ENCODE data around the gene ZMIZ1. TPM values are rescaled to one million over a fixed set of nuclear protein-coding genes. Genes with fewer than 3 reads are reported as not detected.

Gene ZMIZ1
- total RNA-seq, 4 donors from 2014 or later = 58.1 to 87.4 (median 74.2) TPM

GRCh38 chr10:79159141-79159651 lies 90.4 kb downstream of the ZMIZ1 start:
- 47 to 68% methylated on average over 16 to 18 of the region's 18 CpGs for WGBS, 2 donors
- DNase-seq (ENCODE audit: low spot score in 2 of 2) = no peak
- intact Hi-C loops (cut with DNase I; ENCODE audit: low total_unique reads) = no loop called here
- H3K4me3 ChIP-seq (ENCODE audit: low read depth, poor library complexity, severe bottlenecking) = no peak overlapping the region
- TF ChIP-seq CTCF (IDR thresholded peaks at IDR 0.05) = no peak
- no peak for TF ChIP-seq POLR2A (IDR thresholded peaks at IDR 0.05)

- WGBS, 2 donors = 49 to 51% methylated on average over 15 of the region's 15 CpGs
- intact Hi-C loops (cut with DNase I; ENCODE audit: low total_unique reads) = no loop called here
- no peak for DNase-seq (ENCODE audit: low spot score in 2 of 2)
- no peak overlapping the region for H3K4me3 ChIP-seq (ENCODE audit: low read depth, poor library complexity, severe bottlenecking)
- TF ChIP-seq POLR2A (IDR thresholded peaks at IDR 0.05) (no peak), CTCF (IDR thresholded peaks at IDR 0.05) (no peak)
These were observed 91.0 kb downstream of the ZMIZ1 start for GRCh38 chr10:79159785-79160184.

GRCh38 chr10:79160191-79160590 lies 91.4 kb downstream of the ZMIZ1 start:
- no peak for TF ChIP-seq POLR2A (IDR thresholded peaks at IDR 0.05)
- no peak for TF ChIP-seq CTCF (IDR thresholded peaks at IDR 0.05)
- WGBS, 2 donors = 65 to 74% methylated on average over 4 of the region's 4 CpGs
- no peak overlapping the region for H3K4me3 ChIP-seq (ENCODE audit: low read depth, poor library complexity, severe bottlenecking)
- intact Hi-C loops (cut with DNase I; ENCODE audit: low total_unique reads) = no loop called here
- no peak for DNase-seq (ENCODE audit: low spot score in 2 of 2)

GRCh38 chr10:79161557-79161956 lies 92.8 kb downstream of the ZMIZ1 start:
- no peak for DNase-seq (ENCODE audit: low spot score in 2 of 2)
- 71% methylated on average over 5 of the region's 5 CpGs for WGBS, 2 donors
- intact Hi-C loops (cut with DNase I; ENCODE audit: low total_unique reads) = no loop called here
- TF ChIP-seq CTCF (IDR thresholded peaks at IDR 0.05) (no peak), POLR2A (IDR thresholded peaks at IDR 0.05) (no peak)
- H3K4me3 ChIP-seq (ENCODE audit: low read depth, poor library complexity, severe bottlenecking) = no peak overlapping the region

- 91 to 95% methylated on average over 8 to 12 of the region's 12 CpGs for WGBS, 2 donors
- intact Hi-C loops (cut with DNase I; ENCODE audit: low total_unique reads) = no loop called here
- TF ChIP-seq POLR2A (IDR thresholded peaks at IDR 0.05) = no peak
- no peak for TF ChIP-seq CTCF (IDR thresholded peaks at IDR 0.05)
- H3K4me3 ChIP-seq (ENCODE audit: low read depth, poor library complexity, severe bottlenecking) = no peak overlapping the region
- no peak for DNase-seq (ENCODE audit: low spot score in 2 of 2)
These were observed 93.3 kb downstream of the ZMIZ1 start for GRCh38 chr10:79162022-79162421.

All from lower leg skin (tissue), 4 donors.